H1 (cell line): Measurements from ENCODE around the gene KCNMB2. TPM values are rescaled to one million over a fixed set of nuclear protein-coding genes. Genes with fewer than 3 reads are reported as not detected.

Experiments
- CTCF ChIA-PET: fragments of 300-600 bp; sonication (Branson Sonifier 250); formaldehyde crosslinking; loops from one replicate; lab custom pipeline; 2021; ENCODE audit not compliant: partially characterized antibody; lab: Charles Lee
- POLR2A ChIA-PET: fragments of 300-600 bp; sonication (Branson Sonifier 250); formaldehyde crosslinking; loops from one replicate; lab custom pipeline; 2021; ENCODE audit warnings: inconsistent platforms; ENCODE audit not compliant: partially characterized antibody; lab: Charles Lee
- DNase-seq, 2 experiments: peaks; one replicate each; pipeline versions ENCODE4 v3.0.0 to v3.0.0-alpha.2; 2010 to 2022; ENCODE audit warnings: low spot score in 2 of 2, low read depth in 1 of 2, mixed read lengths in 1 of 2
- FAIRE-seq: peaks from 2 replicates; lab custom pipeline; 2011; peaks lifted over from hg19 to GRCh38; lab: Jason Lieb, UNC
- H2AFZ ChIP-seq: 2 replicates; pipeline ENCODE4 v1.8.1; 2012; ENCODE audit warnings: low read length, inconsistent platforms
- H2AK5ac ChIP-seq: 2 replicates; pipeline ENCODE4 v1.6.1; 2013; ENCODE audit warnings: low read depth, low read length
- H2BK120ac ChIP-seq: replicated peaks from 2 replicates; pipeline ENCODE3; 2013; ENCODE audit warnings: low read depth, low read length, inconsistent platforms
- H2BK12ac ChIP-seq: 2 replicates; pipeline ENCODE4 v1.6.1; 2013; ENCODE audit warnings: low read depth, low read length
- H2BK15ac ChIP-seq: 2 replicates; pipeline ENCODE4 v1.6.1; 2013; ENCODE audit warnings: low read length
- H2BK20ac ChIP-seq: 2 replicates; pipeline ENCODE4 v1.6.1; 2013; ENCODE audit warnings: low read length
- H2BK5ac ChIP-seq: 2 replicates; pipeline ENCODE4 v1.6.1; 2013; ENCODE audit warnings: low read depth, low read length
- H3K14ac ChIP-seq: 2 replicates; pipeline ENCODE4 v1.6.1; 2013; ENCODE audit warnings: inconsistent platforms; ENCODE audit not compliant: insufficient read length
- H3K18ac ChIP-seq: 2 replicates; pipeline ENCODE4 v1.6.1; 2013; ENCODE audit warnings: low read length; ENCODE audit errors: extremely low read depth
- H3K23ac ChIP-seq: 2 replicates; pipeline ENCODE4 v1.6.1; 2013; ENCODE audit warnings: inconsistent platforms; ENCODE audit not compliant: insufficient read length
- H3K23me2 ChIP-seq: 2 replicates; pipeline ENCODE4 v1.6.1; 2013; ENCODE audit warnings: low read depth, low read length
- H3K27ac ChIP-seq: 2 replicates; pipeline ENCODE4 v1.6.1; 2011; ENCODE audit warnings: low read depth, low read length, inconsistent platforms
- H3K27me3 ChIP-seq, 4 experiments: replicated peaks in 1 of 4; 1 replicate in 1 of 4; 2 replicates in 3 of 4; pipeline versions ENCODE4 v1.6.1 to v1.8.1; 2011 to 2013; ENCODE audit warnings: low read length in 3 of 4, mild to moderate bottlenecking in 3 of 4, inconsistent platforms in 2 of 4, mixed read lengths in 2 of 4, moderate library complexity in 1 of 4; ENCODE audit not compliant: control insufficient read depth in 3 of 4, insufficient read depth in 3 of 4; ENCODE audit errors: extremely low read depth in 1 of 4
- H3K36me3 ChIP-seq, 4 experiments: 2 replicates each; pipeline versions ENCODE4 v1.6.1 to v1.8.1; 2011 to 2013; ENCODE audit warnings: mild to moderate bottlenecking in 4 of 4, low read length in 3 of 4, moderate library complexity in 2 of 4, control low read depth in 1 of 4, inconsistent platforms in 1 of 4; ENCODE audit not compliant: insufficient read depth in 4 of 4, control insufficient read depth in 2 of 4
- H3K4ac ChIP-seq: replicated peaks from 2 replicates; pipeline ENCODE3; 2013; ENCODE audit warnings: low read length, low read depth, mixed read lengths, inconsistent platforms; ENCODE audit not compliant: insufficient read length
- H3K4me1 ChIP-seq, 4 experiments: replicated peaks in 1 of 4; 1 replicate in 1 of 4; 2 replicates in 3 of 4; pipeline versions ENCODE4 v1.6.1 to v1.8.1; 2011 to 2013; ENCODE audit warnings: low read length in 3 of 4, inconsistent platforms in 2 of 4, mixed read lengths in 1 of 4; ENCODE audit not compliant: insufficient read depth in 4 of 4, control insufficient read depth in 3 of 4
- H3K4me2 ChIP-seq, 2 experiments: 2 replicates each; pipeline versions ENCODE4 v1.6.1 to v1.8.1; 2011 to 2013; ENCODE audit warnings: low read depth in 2 of 2, low read length in 2 of 2, control low read depth in 1 of 2, inconsistent platforms in 1 of 2, mild to moderate bottlenecking in 1 of 2; ENCODE audit not compliant: insufficient read depth in 1 of 2
- H3K4me3 ChIP-seq, 4 experiments: fragments of 200-600, 300-600 bp in 1 of 4; sonication (generic), shearing (Covaris generic), sonication (Bioruptor Twin) in 1 of 4; 2 replicates each; pipeline versions ENCODE4 v1.5.1 to v1.8.1; 2011 to 2016; ENCODE audit warnings: low read length in 4 of 4, low read depth in 3 of 4, control low read depth in 2 of 4, inconsistent platforms in 2 of 4, mild to moderate bottlenecking in 2 of 4, mixed read lengths in 1 of 4, moderate library complexity in 1 of 4; ENCODE audit not compliant: insufficient read depth in 2 of 4; ENCODE audit errors: extremely low read depth in 1 of 4
- H3K56ac ChIP-seq: replicated peaks from 2 replicates; pipeline ENCODE3; 2013; ENCODE audit warnings: low read depth, mild to moderate bottlenecking, mixed read lengths, low read length, inconsistent platforms; ENCODE audit not compliant: insufficient read length
- H3K79me1 ChIP-seq: 2 replicates; pipeline ENCODE4 v1.6.1; 2013; ENCODE audit warnings: low read depth, low read length, control low read depth
- H3K79me2 ChIP-seq, 2 experiments: 2 replicates each; pipeline versions ENCODE4 v1.6.1 to v1.8.1; 2012 to 2013; ENCODE audit warnings: low read length in 2 of 2, mild to moderate bottlenecking in 2 of 2, inconsistent platforms in 1 of 2; ENCODE audit not compliant: insufficient read depth in 2 of 2, control insufficient read depth in 1 of 2
- H3K9ac ChIP-seq, 4 experiments: replicated peaks in 1 of 4; 1 replicate in 1 of 4; 2 replicates in 3 of 4; pipeline versions ENCODE4 v1.6.1 to v1.8.1; 2011 to 2013; ENCODE audit warnings: low read depth in 3 of 4, low read length in 3 of 4, control low read depth in 2 of 4, mild to moderate bottlenecking in 2 of 4, moderate library complexity in 2 of 4, inconsistent platforms in 1 of 4; ENCODE audit errors: extremely low read depth in 1 of 4
- H3K9me3 ChIP-seq, 2 experiments: 2 replicates each; pipeline versions ENCODE4 v1.6.1 to v1.8.1; 2012 to 2013; ENCODE audit warnings: mild to moderate bottlenecking in 2 of 2, moderate library complexity in 2 of 2, control low read depth in 1 of 2, inconsistent platforms in 1 of 2, low read depth in 1 of 2, low read length in 1 of 2, mixed read lengths in 1 of 2; ENCODE audit not compliant: insufficient read depth in 2 of 2
- H4K20me1 ChIP-seq, 2 experiments: replicated peaks in 1 of 2; 2 replicates each; pipeline versions ENCODE3 to v1.8.1; 2011 to 2013; ENCODE audit warnings: inconsistent platforms in 2 of 2, low read length in 2 of 2, mild to moderate bottlenecking in 1 of 2; ENCODE audit not compliant: insufficient read depth in 2 of 2, control insufficient read depth in 1 of 2
- H4K5ac ChIP-seq: 2 replicates; pipeline ENCODE4 v1.6.1; 2013; ENCODE audit warnings: low read length, low read depth, mixed read lengths, inconsistent platforms; ENCODE audit not compliant: insufficient read length
- H4K8ac ChIP-seq: 2 replicates; pipeline ENCODE4 v1.8.0; 2013; ENCODE audit warnings: mild to moderate bottlenecking, moderate library complexity, low read length, inconsistent platforms; ENCODE audit not compliant: insufficient read depth; ENCODE audit errors: extremely low read depth
- H4K91ac ChIP-seq: replicated peaks from 2 replicates; pipeline ENCODE3; 2013; ENCODE audit warnings: low read length, mixed read lengths, inconsistent platforms; ENCODE audit not compliant: insufficient read length
- ASH2L ChIP-seq: fragments of 200-600, 300-600 bp; sonication (generic); IDR thresholded peaks from one replicate; pipeline ENCODE4 v1.7.1; 2017; ENCODE audit warnings: low read length
- ATF3 ChIP-seq: IDR thresholded peaks from 2 replicates; pipeline ENCODE4 v1.6.1; 2011; ENCODE audit warnings: low read depth, mild to moderate bottlenecking, low read length; ENCODE audit not compliant: insufficient read depth
- BCL11A ChIP-seq, 2 experiments: IDR thresholded peaks; one replicate each; pipeline ENCODE4 v1.6.1; 2011; ENCODE audit warnings: low read depth in 2 of 2, low read length in 2 of 2, mild to moderate bottlenecking in 2 of 2
- CBX5 ChIP-seq: fragments of 300-800, 300-1000 bp; sonication (generic); IDR thresholded peaks from 2 replicates; pipeline ENCODE4 v1.7.1; 2016; ENCODE audit warnings: antibody characterized with exemption, low read length, low read depth
- CBX8 ChIP-seq: fragments of 300-800, 300-1000 bp; sonication (generic); IDR thresholded peaks from 2 replicates; pipeline ENCODE4 v1.7.1; 2016; ENCODE audit warnings: low read depth, low read length, borderline replicate concordance
- CHD1 ChIP-seq: IDR thresholded peaks from 2 replicates; pipeline ENCODE4 v1.6.1; 2012; ENCODE audit warnings: low read depth, low read length, improper control_type of control experiment
- CHD2 ChIP-seq: IDR thresholded peaks from 2 replicates; pipeline ENCODE4 v1.6.1; 2012; ENCODE audit warnings: low read length, improper control_type of control experiment
- CREB1 ChIP-seq: IDR thresholded peaks from 2 replicates; pipeline ENCODE4 v1.6.1; 2012; ENCODE audit warnings: inconsistent platforms
- EP300 ChIP-seq, 2 experiments: IDR thresholded peaks; 1 replicate in 1 of 2; 2 replicates in 1 of 2; pipeline ENCODE4 v1.6.1; 2011 to 2012; ENCODE audit warnings: low read depth in 2 of 2, low read length in 2 of 2, mild to moderate bottlenecking in 2 of 2, borderline replicate concordance in 1 of 2, inconsistent platforms in 1 of 2, moderate library complexity in 1 of 2
- KDM1A ChIP-seq: fragments of 200-600, 300-600 bp; sonication (generic); IDR thresholded peaks from 2 replicates; pipeline ENCODE4 v1.7.1; 2016; ENCODE audit warnings: mild to moderate bottlenecking, low read length, borderline replicate concordance
- KDM4A ChIP-seq: IDR thresholded peaks from one replicate; pipeline ENCODE4 v1.7.1; 2012; ENCODE audit warnings: low read depth, mild to moderate bottlenecking, moderate library complexity, low read length, inconsistent platforms; ENCODE audit not compliant: severe bottlenecking
- POLR2A ChIP-seq, 2 experiments: IDR thresholded peaks; 1 replicate in 1 of 2; 2 replicates in 1 of 2; pipeline ENCODE4 v1.6.1; 2011; ENCODE audit warnings: low read depth in 2 of 2, low read length in 2 of 2, mild to moderate bottlenecking in 2 of 2; ENCODE audit errors: control extremely low read depth in 1 of 2
- POLR2AphosphoS5 ChIP-seq: IDR thresholded peaks from 2 replicates; pipeline ENCODE4 v1.6.1; 2011; ENCODE audit warnings: low read depth, low read length
- POU5F1 ChIP-seq: IDR thresholded peaks from 2 replicates; pipeline ENCODE4 v1.6.1; 2011; ENCODE audit warnings: low read depth, mild to moderate bottlenecking, low read length, moderate library complexity
- RXRA ChIP-seq: IDR thresholded peaks from 2 replicates; pipeline ENCODE4 v1.6.1; 2011; ENCODE audit warnings: low read depth, mild to moderate bottlenecking, low read length, moderate library complexity; ENCODE audit not compliant: insufficient read depth
- SP2 ChIP-seq: IDR thresholded peaks from 2 replicates; pipeline ENCODE4 v1.6.1; 2012; ENCODE audit warnings: mild to moderate bottlenecking, low read length, inconsistent platforms
- WGBS, 2 experiments: shearing (Covaris generic) in 1 of 2; methylation state at CpG; one replicate each; pipeline versions ENCODE4 v1.1.6 to v1.1.7; 2013 to 2015; ENCODE audit warnings: low lambda C conversion rate in 2 of 2, mixed read lengths in 2 of 2, inconsistent platforms in 1 of 2, low coverage in 1 of 2, missing lambda C conversion rate in 1 of 2; ENCODE audit not compliant: insufficient replicate concordance in 2 of 2, insufficient coverage in 1 of 2, insufficient read length in 1 of 2; ENCODE audit errors: extremely low coverage in 1 of 2, missing lambda C conversion rate in 1 of 2; 5-methylcytosine and 5-hydroxymethylcytosine counted together
- polyA plus RNA-seq, 7 experiments: library from polyadenylated mRNA; depleted of rRNA in 3 of 7; stranded (reverse) in 5 of 7; unstranded in 2 of 7; fragments of >200 nt in 5 of 7; fragments of 200-250 nt in 2 of 7; gene quantifications; 1 replicate in 5 of 7; 2 replicates in 1 of 7; 4 replicates in 1 of 7; pipeline versions ENCODE4 v1.2.1 to v1.2.3, GENCODE V29; 2011 to 2013; ENCODE audit warnings: missing spikeins in 2 of 7, mixed read lengths in 2 of 7
- total RNA-seq: library from RNA; stranded (reverse); fragmentation: NEBNext Ultra II Directional; extraction: Animal tissue kit (Norgen Biotek cat#: 25700); gene quantifications from 2 replicates; pipeline ENCODE4 v1.2.1, GENCODE V29; 2021

The KCNMB2 gene
- total and polyA plus RNA-seq, 2 of the 8 experiments (the other 6 are each of a cell fraction or from before 2014, with no cell fraction given): not detected

- H3K79me2 ChIP-seq: no peaks in the 10 kb centered on the region
- TF ChIP-seq CREB1 (no peak), KDM1A (no peak), ATF3 (no peak), RXRA (no peak), CBX8 (no peak), CBX5 (no peak), CHD2 (no peak), POLR2AphosphoS5 (no peak), ASH2L (no peak), POLR2A (IDR thresholded peaks at IDR 0.05; ENCODE audit: control extremely low read depth in 1 of 2, low read depth in 2 of 2, low read length in 2 of 2) (no peak), SP2 (no peak), EP300 (IDR thresholded peaks at IDR 0.05; ENCODE audit: borderline replicate concordance in 1 of 2, low read depth in 2 of 2, low read length in 2 of 2) (no peak), BCL11A (IDR thresholded peaks at IDR 0.05; ENCODE audit: low read depth in 2 of 2, low read length in 2 of 2) (no peak), KDM4A (no peak), CHD1 (no peak), POU5F1 (no peak)
Observed at GRCh38 chr3:178586076-178586475, 49.8 kb downstream of the KCNMB2 start.

More at GRCh38 chr3:178586076-178586475, 49.8 kb downstream of the KCNMB2 start:
- no peak overlapping the region for H4K8ac ChIP-seq
- H3K4ac ChIP-seq: no peak overlapping the region
- H3K18ac ChIP-seq: no peak overlapping the region
- H2AK5ac ChIP-seq: no peak overlapping the region
- H2BK5ac ChIP-seq: no peak overlapping the region
- H4K5ac ChIP-seq: no peak overlapping the region
- no peak overlapping the region for H2BK120ac ChIP-seq
- no peak overlapping the region for H3K4me3 ChIP-seq
- no peak overlapping the region for H4K91ac ChIP-seq
- H3K56ac ChIP-seq: no peak overlapping the region
- no peak overlapping the region for H2BK20ac ChIP-seq
- H4K20me1 ChIP-seq: no peaks in the 10 kb centered on the region
- no peaks in the 10 kb centered on the region for H3K9me3 ChIP-seq
- H2AFZ ChIP-seq: no peak overlapping the region
- no peak overlapping the region for H2BK15ac ChIP-seq
- ChIA-PET POLR2A (no interaction called here), CTCF (no interaction called here)
- no peaks in the 10 kb centered on the region for H3K79me1 ChIP-seq
- no peaks in the 10 kb centered on the region for H3K4me1 ChIP-seq
- H3K23me2 ChIP-seq: no peaks in the 10 kb centered on the region
- 94% methylated on average over 2 of the region's 2 CpGs; no CpG with 5 or more reads in 1 of the 2 experiments for WGBS, 2 experiments
- no peak overlapping the region for H2BK12ac ChIP-seq
- DNase-seq (no peak), FAIRE-seq (no peak)
- no peaks in the 10 kb centered on the region for H3K27me3 ChIP-seq
- no peak overlapping the region for H3K27ac ChIP-seq
- H3K14ac ChIP-seq: no peak overlapping the region
- no peak overlapping the region for H3K9ac ChIP-seq
- no peak overlapping the region for H3K23ac ChIP-seq
- H3K36me3 ChIP-seq: no peaks in the 10 kb centered on the region
- H3K4me2 ChIP-seq: no peak overlapping the region
